Putamen (tissue), 1 donor: ENCODE data around the gene NOP9.
"Not testable (repeated sequence)": the region's sequence is repeated elsewhere in the genome, so short reads cannot be mapped to it uniquely, and the experiment has no call there.

Experiments
- DNase-seq: peaks from one replicate; pipeline ENCODE4 v3.0.0-alpha.2; 2016; ENCODE audit warnings: low spot score

The NOP9 gene

GRCh38 chr14:24325963-24326362 is 26.3 kb downstream of the NOP9 start:
- DNase-seq = no peak

DNA sequence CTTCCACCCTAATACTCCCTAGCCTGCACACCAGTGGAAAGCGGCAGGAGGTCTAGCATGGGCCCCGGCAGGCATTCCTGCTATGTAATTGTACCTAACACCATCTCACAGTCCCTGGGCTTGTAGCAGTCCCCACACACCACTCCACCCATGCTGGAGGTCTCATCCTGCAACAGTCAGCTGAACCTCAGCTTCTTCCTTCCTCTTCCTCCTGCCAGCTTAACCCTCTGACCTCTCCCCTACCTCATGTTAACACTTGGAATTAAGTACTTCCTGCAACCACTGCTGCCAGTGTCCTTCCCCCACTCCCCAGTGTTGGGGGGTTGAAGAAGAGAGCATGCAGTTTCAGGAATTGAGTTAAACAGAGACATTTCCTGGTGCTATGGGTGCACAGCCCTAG is 27.7 kb downstream of the NOP9 start:
- no peak for DNase-seq

GRCh38 chr14:24327914-24328313 is 28.3 kb downstream of the NOP9 start:
- DNase-seq = not testable (repeated sequence)

- no peak for DNase-seq
Measured at GRCh38 chr14:24329073-24329663, 29.5 kb downstream of the NOP9 start.

DNA sequence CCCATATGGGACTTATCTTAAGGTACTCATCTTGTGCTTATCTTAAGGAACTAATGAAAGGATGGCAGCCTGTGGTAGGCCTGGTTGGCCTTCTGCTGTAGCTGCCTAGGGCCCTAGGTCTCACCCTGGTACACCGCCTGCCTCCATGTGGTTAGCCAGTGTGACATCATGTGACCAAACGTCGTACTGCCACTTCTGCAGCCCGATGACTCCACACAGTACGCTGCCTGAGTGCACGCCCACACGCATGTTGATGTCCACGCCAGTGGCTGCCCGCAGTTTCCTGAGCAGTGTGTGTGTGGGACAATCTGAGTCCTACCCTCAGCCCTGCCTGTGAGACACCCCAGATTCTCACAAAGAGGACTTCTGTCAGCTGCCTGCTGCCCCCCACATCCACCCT is 30.1 kb downstream of the NOP9 start:
- no peak for DNase-seq

GRCh38 chr14:24330973-24331674 is 31.5 kb downstream of the NOP9 start:
- DNase-seq = no peak

DNA sequence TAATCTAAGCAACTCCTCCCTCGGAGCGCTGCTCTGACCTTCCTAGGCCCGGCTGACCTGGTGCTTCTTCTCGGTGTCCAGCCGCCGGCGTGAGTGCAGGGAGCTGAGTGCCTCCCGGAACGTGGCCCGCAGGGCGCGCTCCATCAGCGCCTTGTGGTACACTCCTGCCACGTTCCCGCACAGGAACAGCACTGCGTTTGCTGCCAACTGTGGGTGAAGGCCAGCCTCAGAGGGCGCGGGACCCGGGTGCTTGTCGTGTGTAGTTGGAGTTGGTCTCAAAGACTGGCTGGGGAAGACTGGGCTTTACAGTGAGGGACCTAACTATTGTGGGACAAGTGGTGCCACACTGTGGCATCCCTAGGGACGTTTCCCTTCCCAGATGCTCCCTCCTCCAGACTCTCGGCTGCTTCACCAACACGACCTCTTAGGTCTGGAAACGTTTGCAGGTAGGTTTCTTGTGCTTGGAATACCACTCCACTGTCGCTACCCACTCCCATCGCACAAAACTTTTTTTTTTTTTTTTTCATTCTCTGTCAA is 32.1 kb downstream of the NOP9 start:
- no peak for DNase-seq

DNA sequence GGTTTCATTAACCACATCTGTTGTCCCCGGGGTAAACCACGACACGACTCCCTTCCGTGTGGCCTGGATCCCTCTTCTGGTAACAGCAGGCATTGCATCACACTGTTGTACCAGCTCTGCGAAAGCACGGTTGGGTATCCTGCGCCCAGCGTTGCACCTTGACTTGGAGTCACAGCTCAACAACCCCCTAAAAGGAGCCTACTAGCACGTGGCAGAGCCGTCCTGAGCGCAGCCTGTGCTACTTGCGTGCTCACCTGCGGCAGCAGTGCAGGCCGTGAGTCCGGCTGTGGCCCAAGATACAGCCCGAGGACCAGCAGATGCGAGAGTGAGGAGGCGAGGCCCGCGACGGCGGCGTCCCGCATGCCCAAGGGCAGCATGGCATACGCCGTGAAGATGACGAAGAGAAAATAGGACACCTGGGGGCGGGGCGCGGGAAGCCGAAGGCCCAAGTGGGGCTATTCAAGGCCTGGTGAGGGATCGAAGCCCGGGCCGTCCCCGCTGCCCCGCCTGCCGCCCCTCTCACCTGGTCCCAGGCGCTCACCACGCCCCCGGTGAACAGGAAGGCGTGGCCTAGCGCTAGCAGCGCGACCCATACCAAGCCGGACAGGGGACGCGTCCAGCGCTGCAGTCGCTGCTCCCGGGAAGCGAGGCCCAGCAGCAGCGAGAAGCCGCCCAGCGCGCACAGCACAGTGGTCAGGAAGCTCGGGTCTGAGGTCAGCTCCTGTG is 32.8 kb downstream of the NOP9 start:
- DNase-seq = no peak

DNA sequence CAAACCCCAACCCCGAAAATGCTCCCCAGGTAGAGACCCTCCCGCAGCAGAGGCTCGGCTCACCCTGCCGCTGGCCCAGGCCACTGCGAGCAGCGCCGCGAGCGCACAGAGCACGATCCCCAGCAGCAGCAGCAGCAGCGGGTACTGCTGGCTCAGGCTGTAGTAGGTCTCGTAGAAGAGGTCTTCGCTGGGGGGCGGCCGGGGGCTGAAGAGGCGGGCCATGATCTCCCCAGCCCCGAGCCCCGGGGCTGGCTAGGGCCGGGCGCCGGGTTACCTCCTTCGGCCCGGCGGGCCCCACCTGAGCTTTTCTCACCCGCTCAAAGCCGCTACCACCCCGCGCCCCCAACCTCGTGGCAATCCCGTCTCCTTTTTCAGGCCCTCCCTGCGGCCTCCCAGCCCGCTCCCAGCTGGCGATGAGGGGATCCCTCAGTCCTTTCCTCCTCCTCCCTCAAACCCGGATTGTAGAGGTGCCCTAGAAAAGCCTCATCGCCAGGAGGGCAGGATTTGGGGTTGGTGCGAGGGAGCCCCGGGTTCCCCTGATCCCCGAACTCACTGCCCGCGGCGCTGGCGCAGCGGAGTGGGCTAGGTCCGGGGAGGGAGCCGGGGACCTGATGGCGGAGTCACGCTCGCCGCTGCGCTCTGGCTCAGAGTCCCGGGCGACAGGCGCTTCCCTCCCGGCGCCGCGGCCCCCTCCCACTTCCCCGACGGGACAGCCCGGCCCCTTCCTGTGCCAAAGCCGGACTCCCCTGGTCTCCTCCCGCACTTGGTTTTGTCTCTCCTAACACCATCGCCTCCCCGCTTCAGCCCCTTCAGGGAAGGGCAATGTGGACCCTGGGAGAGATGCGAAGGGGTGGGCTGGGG is 35.0 kb downstream of the NOP9 start, which contains the start of gene ADCY4:
Gene ADCY4 (minus strand): TSS at position 641 of the 861 bp plus-strand sequence. CDS start 419 bp downstream, at position 222.
- DNase-seq = no peak

GRCh38 chr14:24335461-24336171 is 36.0 kb downstream of the NOP9 start:
- DNase-seq = no peak

DNA sequence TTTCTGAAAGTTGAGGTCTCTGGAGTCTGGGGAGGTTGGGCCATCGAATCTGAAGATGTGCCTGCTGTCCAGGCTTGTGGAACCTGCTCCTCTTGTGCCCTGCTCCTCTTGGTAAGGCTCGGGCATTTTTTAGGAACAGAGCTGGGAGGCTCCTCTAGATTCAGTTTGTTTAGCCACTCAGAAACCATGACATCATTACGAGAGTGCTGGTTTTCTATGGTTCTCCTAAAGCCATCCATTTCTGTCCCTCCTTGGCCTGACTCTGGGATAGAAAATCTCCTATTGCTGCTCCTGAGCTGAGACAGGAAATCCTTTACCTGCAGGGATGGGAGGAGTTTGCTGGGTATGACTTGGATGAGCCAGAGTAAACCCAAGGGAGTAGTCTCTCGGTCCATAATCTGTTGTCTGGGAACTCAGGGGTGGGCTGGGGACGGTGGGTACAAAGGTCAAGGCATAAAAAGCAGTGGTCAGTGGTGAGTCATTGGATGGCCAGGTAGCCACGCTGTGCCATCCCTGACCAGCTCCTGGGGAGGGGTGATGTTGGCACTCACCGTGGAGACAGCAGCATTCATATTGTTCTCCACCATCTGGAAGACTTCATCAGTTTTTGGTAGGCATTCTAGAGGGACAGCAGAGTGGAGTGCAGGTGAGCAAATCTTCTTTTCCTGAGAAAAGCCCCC is 37.6 kb downstream of the NOP9 start:
- no peak for DNase-seq

DNA sequence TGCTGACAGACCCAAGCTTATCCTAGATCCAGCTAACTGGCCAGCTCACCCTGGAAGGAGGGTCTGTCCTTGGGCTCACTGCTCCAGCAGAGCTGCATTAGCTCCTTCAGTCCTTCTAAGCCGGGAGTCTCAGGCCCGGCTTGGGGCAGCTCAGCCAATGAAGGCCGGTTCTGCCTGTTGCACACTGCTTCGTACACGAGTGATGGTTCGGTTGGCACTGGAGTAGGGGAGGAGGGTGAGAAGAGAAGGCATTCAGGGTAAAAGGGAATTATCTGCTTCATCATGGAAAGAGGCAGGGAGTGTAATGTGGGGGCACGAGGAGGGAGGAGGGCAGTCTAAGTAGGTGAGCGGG is 38.1 kb downstream of the NOP9 start:
- no peak for DNase-seq

GRCh38 chr14:24338843-24339242 is 39.2 kb downstream of the NOP9 start:
- DNase-seq = no peak

DNA sequence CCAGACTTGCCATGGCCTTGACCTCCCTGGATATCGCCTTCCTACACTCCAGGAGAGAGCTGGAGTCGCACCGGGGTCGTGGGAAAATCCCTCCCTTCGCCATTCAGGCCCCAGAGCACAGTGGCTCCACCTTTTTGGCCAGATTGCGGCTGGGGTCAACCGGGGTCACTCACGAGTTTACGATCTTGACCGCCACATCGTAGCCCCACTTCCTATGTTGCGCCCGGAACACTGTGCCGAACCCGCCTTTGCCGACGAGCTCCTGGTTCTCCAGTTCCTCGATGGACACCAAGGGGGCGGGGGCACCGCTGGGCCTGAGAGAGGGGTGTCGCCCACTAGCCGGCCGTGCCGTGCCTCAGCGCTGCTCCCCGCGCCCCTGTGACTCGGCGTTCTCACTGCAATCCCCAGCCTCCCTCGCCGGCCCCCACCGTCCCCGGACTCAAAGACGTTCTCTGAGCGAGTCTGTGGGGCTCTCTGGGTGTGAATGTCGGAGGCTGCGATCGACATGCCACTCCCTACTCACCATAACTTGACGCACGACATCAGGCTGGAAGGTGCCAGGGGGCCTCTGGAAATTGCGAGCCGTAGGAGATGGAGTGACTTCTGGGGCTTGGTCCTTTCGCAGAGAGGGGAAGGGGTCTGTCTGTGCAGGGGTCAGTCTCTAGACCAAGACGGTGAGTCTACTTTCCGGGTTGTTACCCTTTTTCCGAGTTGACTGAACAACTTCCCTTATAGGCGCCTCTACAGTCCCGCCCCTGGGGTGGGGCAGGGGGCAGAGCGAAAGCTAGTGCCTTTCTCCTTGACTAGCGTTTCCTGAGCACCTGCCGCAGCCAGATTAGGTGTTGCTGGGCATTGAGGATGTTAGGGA is 39.9 kb downstream of the NOP9 start, which contains the start of gene RIPK3:
Gene RIPK3 (minus strand): TSS at position 708 of the 868 bp plus-strand sequence. CDS start 165 bp downstream, at position 543.
- no peak for DNase-seq

- no peak for DNase-seq
Measured at GRCh38 chr14:24340606-24341005, 41.0 kb downstream of the NOP9 start.

DNA sequence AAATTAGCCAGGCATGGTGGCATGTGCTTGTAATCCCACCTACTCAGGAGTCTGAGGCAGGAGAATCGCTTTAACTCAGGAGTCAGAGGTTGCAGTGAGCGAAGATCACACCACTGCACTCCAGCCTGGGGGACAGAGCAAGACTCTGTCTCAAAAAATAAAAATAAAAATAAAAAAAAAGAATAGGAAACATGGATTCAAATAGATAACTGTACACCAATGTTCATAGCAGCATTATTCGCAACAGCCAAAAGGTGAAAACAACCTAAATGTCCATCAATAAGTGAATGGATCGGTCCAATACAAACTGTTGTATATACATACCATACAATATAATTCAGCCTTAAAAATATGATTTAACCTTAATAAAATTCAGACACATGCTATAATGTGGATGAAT is 43.2 kb downstream of the NOP9 start:
- no peak for DNase-seq

DNA sequence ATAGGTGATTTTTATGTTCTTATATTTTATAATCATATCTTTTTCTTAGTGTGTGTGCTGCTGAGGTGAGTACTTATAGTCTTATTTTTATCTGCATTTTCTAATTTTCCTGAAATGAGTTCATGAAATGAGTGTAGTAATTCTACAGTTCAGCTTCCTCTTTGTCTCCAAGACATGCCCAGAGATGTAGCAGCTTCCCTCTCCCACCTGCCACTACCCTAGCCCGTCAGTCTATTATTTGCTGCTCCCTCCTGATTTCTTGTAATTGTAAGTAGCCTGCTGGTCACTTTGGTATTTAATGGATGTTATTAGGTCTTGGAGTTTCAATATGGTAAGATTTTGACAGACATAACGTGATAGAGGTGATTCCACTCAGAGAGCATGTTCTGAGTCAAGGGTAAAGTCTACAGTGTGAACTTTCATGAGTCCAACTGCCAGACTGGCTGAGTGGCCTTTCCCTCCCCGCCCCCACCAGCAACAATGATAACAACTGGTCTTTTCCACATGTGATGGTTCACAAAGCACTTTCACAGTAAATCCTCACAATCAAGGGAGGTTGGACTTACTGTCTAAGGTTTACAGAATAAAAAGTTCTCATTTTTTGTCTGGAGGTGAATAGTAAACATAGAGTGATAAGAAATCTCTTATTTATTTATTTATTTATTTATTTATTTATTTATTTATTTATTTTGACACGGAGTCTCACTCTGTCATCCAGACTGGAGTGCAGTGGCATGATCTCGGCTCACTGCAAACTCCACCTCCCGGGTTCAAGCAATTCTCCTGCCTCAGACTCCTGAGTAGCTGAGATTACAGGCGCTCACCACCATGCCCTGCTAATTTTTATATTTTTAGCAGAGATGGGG is 44.4 kb downstream of the NOP9 start:
- DNase-seq = no peak

DNA sequence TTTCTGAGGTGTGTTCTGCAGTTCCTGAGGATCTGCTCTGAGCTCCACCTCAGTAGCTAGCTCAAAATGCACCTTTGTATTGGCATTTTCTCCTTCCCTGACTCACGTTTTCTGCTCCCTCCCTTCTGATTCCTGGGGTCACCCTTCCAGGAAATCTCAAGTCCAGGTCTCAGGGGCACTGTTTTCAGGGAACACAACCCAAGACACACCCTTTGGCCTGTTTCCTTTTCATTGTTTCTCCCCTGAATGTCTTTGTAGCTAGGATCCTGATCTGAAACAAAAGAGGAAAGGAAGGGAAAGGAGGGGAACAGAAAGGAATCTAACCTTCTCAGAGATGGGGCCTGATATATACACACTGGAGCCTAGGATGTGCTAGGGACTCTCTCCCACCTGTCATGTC is 47.5 kb downstream of the NOP9 start:
- no peak for DNase-seq

DNA sequence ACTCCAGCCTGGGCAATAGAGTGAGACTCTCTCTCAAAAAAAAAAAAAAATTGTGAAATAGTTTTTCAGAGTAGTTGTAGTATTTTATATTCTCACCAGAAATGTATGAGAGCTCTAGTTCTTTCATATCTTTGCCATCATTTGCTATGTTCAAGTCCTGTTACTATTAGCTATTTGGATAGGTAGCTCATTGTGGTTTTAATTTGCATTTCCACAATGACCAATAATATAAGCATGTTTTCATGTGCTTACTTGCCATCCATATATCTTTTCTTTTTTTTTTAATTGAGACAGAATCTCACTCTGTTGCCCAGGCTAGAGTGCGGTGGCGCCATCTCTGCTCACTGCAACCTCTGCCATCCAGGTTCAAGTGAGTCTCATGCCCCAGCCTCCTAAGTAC is 48.5 kb downstream of the NOP9 start:
- no peak for DNase-seq
